GM18508 (cell line): Measurements from ENCODE around the gene COL18A1.

Source experiments
- ATAC-seq: cut with Tn5 transposase; IDR thresholded peaks from one replicate; pipeline ENCODE4 v1.9.1; 2021; ENCODE audit warnings: moderate number of reproducible peaks; ENCODE audit not compliant: insufficient read depth, unreplicated experiment

The COL18A1 gene

GRCh38 chr21:45487891-45488600 lies 83.1 kb downstream of the COL18A1 start:
- ATAC-seq, result no peak

GRCh38 chr21:45488931-45489721 lies 84.2 kb downstream of the COL18A1 start:
- no peak for ATAC-seq

DNA sequence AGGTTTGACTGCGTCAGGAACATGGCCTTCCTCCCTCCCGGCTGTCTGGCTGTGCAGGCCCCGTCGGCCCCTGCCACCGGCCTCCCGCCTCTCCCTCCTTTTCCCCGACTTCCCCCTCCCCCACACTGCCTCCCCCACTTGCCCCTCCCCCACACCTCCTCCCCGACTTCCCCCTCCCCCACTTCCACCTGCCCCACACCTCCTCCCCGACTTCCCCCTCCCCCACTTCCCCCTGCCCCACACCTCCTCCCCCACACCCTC lies 84.7 kb downstream of the COL18A1 start:
- ATAC-seq, result no peak

- no peak for ATAC-seq
These were observed 85.2 kb downstream of the COL18A1 start for GRCh38 chr21:45490049-45490731.

DNA sequence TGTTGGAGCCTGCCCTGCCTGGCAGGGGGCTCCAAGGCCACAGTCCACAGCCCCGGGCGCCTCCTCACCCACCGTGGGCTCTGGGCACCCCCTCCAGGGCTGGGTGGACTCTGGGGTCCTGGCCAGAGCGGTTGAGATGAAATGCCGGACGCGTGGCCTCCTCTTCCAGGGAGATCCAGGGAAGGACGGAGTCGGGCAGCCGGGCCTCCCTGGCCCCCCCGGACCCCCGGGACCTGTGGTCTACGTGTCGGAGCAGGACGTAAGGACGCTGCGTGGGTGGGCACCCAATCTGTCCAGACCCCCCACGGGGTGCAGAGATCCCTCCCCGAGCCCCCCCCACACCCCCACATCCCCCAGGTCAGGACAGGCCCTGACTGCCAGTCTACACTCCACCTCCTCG lies 86.1 kb downstream of the COL18A1 start:
- ATAC-seq, result no peak

GRCh38 chr21:45491623-45492022 lies 86.7 kb downstream of the COL18A1 start:
- no peak for ATAC-seq

GRCh38 chr21:45492765-45493164 lies 87.8 kb downstream of the COL18A1 start:
- no peak for ATAC-seq

- ATAC-seq, result no peak
These were observed 88.5 kb downstream of the COL18A1 start for GRCh38 chr21:45493401-45494001.

DNA sequence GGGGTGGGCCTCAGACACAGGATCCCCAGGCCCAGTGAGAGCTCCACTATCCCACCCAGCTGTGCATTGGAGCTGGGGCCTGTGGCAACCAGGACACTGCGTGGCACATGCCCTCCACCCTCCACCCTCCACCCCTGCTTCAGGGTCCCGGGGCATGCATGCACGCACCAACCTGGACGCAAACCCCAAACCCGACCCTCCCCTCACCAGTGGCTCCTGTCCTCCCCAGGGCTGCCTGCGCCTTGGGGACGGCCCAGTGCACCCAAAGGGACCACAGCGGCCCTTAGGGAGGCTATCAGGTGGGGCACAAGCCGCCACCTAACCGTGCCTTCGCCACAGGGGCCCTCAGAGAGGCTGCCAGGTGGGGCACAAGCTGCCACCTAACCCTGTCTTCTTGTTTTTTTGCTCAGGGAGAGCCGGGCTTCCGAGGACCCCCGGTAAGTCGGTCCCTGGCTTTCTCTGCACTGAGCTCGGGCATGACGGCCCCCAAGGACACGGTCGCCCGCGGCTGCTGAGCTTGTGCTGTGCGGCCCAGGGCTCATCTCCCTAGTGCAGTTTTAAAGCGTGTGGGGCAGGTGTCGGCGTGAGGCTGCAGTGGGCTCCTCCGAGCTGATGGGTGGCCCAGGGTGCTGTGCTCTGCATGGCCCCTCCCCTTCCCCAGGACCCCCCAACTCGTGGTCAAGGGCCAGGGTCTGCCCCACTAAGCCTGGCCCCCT lies 89.3 kb downstream of the COL18A1 start:
- no peak for ATAC-seq

DNA sequence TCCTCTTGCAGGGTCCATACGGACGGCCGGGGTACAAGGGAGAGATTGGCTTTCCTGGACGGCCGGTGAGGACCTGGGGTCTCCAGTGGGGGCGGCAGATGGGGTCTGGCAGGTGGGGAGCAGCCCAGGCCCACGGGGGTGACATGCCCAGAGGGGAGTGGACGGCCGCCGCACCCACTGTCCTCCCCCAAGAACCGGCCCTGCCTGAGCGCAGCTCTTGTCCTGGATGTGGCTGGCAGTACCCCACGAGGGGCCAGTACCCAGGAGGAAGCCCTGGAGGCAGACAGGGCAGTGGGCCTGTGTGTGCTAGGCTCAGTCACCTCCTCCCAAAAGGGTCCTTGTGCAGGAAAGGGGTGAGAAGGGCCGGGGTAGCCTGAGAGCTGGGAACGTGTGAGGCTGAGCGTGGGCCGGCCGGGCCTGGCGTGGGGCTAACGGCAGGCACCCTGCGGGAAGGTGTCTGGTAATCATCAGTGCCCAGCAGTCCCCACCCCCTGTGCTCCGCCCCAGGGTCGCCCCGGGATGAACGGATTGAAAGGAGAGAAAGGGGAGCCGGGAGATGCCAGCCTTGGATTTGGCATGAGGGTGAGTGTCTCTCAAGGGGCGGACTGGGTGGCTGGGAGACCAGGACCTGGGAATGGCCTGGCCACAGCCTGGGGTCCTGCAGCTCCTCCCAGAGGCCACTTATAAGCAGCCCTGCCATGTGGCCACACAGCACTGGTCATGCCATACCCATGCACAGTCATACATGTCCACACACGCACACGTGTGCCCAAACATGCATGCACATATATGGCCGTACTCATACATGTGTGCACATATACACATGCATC lies 90.1 kb downstream of the COL18A1 start:
- ATAC-seq, result no peak

- ATAC-seq, result no peak
These were observed 91.4 kb downstream of the COL18A1 start for GRCh38 chr21:45496151-45496967.

GRCh38 chr21:45496968-45497845 lies 92.2 kb downstream of the COL18A1 start:
- no peak for ATAC-seq

DNA sequence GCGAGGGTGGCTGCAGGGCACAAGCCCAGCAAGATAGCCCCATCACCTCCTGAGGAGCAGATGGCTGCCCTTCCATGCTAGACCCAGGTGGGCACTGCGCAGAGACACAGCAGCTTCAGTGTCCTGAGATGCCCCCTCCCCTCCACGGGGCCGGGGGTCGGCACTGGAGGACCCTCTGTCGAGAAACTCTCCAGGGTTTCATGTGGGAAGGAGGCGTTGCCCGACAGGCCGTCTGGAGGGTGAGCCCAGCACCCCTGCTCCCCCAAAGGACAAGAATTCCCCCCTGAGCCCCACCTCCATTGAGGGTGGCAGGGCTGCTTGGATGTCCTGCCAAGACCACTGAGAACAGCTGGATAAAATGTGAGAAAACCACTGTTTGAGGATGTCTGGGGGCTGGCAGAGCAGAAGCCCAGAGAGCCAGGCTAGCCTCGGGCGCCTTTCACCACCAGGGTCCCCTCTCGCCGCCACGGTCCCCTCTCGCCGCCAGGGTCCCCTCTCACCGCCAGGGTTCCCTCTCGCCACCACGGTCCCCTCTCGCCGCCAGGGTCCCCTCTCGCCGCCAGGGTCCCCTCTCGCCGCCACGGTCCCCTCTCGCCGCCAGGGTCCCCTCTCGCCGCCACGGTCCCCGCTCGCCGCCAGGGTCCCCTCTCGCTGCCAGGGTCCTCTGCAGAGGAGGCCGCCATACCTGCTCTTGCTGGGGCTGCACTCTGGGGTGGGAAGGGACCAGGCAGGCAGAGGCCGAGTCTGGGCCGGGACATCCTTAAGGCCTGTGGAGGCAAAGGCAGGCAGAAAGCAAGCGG lies 93.1 kb downstream of the COL18A1 start:
- no peak for ATAC-seq

DNA sequence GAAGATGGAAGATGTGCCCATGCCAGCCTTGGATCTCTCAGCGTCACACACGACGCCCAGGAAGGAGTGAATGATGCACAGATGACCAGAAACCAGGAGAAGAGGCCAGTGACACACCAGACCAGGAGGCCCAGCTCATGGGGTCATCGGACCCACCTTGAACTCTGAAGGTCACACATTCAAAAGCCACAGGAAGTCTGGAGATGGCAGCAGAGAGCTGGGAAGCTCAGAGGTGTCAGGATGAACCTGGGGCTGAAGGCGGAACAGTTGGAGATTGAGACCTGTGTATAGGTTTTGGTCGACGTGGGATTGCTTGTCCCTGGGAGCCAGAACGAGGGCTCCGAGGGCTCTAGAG lies 93.7 kb downstream of the COL18A1 start:
- ATAC-seq, result no peak

- ATAC-seq, result no peak
These were observed 94.3 kb downstream of the COL18A1 start for GRCh38 chr21:45499201-45499750.

GRCh38 chr21:45499970-45500577 lies 95.1 kb downstream of the COL18A1 start:
- ATAC-seq, result no peak
